H9 (cell line): ENCODE data around the gene ACVR1. TPM values are rescaled to one million over a fixed set of nuclear protein-coding genes. Genes with fewer than 3 reads are reported as not detected.

Source experiments
- DNase-seq: peaks from one replicate; pipeline ENCODE4 v3.0.0-alpha.2; 2017
- H2AFZ ChIP-seq: one replicate; pipeline ENCODE4 v1.6.1; 2013; ENCODE audit warnings: mild to moderate bottlenecking, low read length, control low read depth, moderate library complexity
- H2AK5ac ChIP-seq: 2 replicates; pipeline ENCODE4 v1.6.1; 2013; ENCODE audit warnings: low read length, control low read depth, mixed read lengths; ENCODE audit not compliant: insufficient read length
- H2BK120ac ChIP-seq: one replicate; pipeline ENCODE4 v1.6.1; 2013; ENCODE audit warnings: low read depth, mild to moderate bottlenecking, low read length, control low read depth, inconsistent platforms; ENCODE audit not compliant: poor library complexity, severe bottlenecking
- H2BK12ac ChIP-seq: 2 replicates; pipeline ENCODE4 v1.6.1; 2013; ENCODE audit warnings: low read length, control low read depth, mixed read lengths, low read depth; ENCODE audit not compliant: insufficient read length
- H2BK15ac ChIP-seq: 2 replicates; pipeline ENCODE4 v1.6.1; 2013; ENCODE audit warnings: low read depth, low read length, control low read depth
- H2BK20ac ChIP-seq: one replicate; pipeline ENCODE4 v1.6.1; 2013; ENCODE audit warnings: low read depth, mild to moderate bottlenecking, low read length, control low read depth, inconsistent platforms; ENCODE audit not compliant: poor library complexity, severe bottlenecking
- H2BK5ac ChIP-seq: 2 replicates; pipeline ENCODE4 v1.6.1; 2013; ENCODE audit warnings: low read length, control low read depth, mixed read lengths; ENCODE audit not compliant: insufficient read length
- H3K14ac ChIP-seq: 2 replicates; pipeline ENCODE4 v1.6.1; 2013; ENCODE audit warnings: low read length, control low read depth; ENCODE audit not compliant: insufficient read depth
- H3K18ac ChIP-seq: 2 replicates; pipeline ENCODE4 v1.6.1; 2013; ENCODE audit warnings: low read depth, mild to moderate bottlenecking, mixed read lengths, low read length, control low read depth; ENCODE audit not compliant: insufficient read length
- H3K23ac ChIP-seq: 2 replicates; pipeline ENCODE4 v1.6.1; 2013; ENCODE audit warnings: low read length, control low read depth, mixed read lengths, low read depth; ENCODE audit not compliant: insufficient read length
- H3K23me2 ChIP-seq: 2 replicates; pipeline ENCODE4 v1.6.1; 2013; ENCODE audit warnings: low read depth, mild to moderate bottlenecking, mixed read lengths, low read length, control low read depth; ENCODE audit not compliant: insufficient read length, poor library complexity, severe bottlenecking
- H3K27ac ChIP-seq: 2 replicates; pipeline ENCODE4 v1.5.1; 2013; ENCODE audit warnings: low read length, control low read depth, mixed read lengths, low read depth; ENCODE audit not compliant: insufficient read length
- H3K27me3 ChIP-seq: 2 replicates; pipeline ENCODE4 v1.6.1; 2013; ENCODE audit warnings: low read length, control low read depth, inconsistent platforms; ENCODE audit not compliant: insufficient read depth
- H3K4ac ChIP-seq: 2 replicates; pipeline ENCODE4 v1.6.1; 2013; ENCODE audit warnings: low read depth, mild to moderate bottlenecking, control low read depth, inconsistent platforms, low read length, moderate library complexity
- H3K4me1 ChIP-seq: 2 replicates; pipeline ENCODE4 v1.6.1; 2013; ENCODE audit warnings: low read length, control low read depth, inconsistent platforms; ENCODE audit not compliant: insufficient read depth
- H3K4me2 ChIP-seq: 2 replicates; pipeline ENCODE4 v1.6.1; 2013; ENCODE audit warnings: low read length, control low read depth, mixed read lengths; ENCODE audit not compliant: insufficient read length, insufficient read depth
- H3K56ac ChIP-seq: 2 replicates; pipeline ENCODE4 v1.6.1; 2013; ENCODE audit warnings: low read depth, mild to moderate bottlenecking, mixed read lengths, low read length, control low read depth; ENCODE audit not compliant: insufficient read length
- H3K79me1 ChIP-seq: 2 replicates; pipeline ENCODE4 v1.6.1; 2013; ENCODE audit warnings: low read depth, mild to moderate bottlenecking, moderate library complexity, low read length, control low read depth, inconsistent platforms; ENCODE audit not compliant: insufficient read depth, poor library complexity, severe bottlenecking
- H3K79me2 ChIP-seq: 2 replicates; pipeline ENCODE4 v1.6.1; 2013; ENCODE audit warnings: low read length, control low read depth, inconsistent platforms; ENCODE audit not compliant: insufficient read depth
- H3K9ac ChIP-seq: 2 replicates; pipeline ENCODE4 v1.6.1; 2013; ENCODE audit warnings: low read length, control low read depth, mixed read lengths; ENCODE audit not compliant: insufficient read length; ENCODE audit errors: extremely low read depth
- H3K9me3 ChIP-seq: one replicate; pipeline ENCODE4 v1.6.1; 2013; ENCODE audit warnings: low read depth, low read length, inconsistent platforms; ENCODE audit not compliant: control insufficient read depth
- H3T11ph ChIP-seq: one replicate; pipeline ENCODE4 v1.6.1; 2013; ENCODE audit warnings: mild to moderate bottlenecking, low read length, control low read depth, inconsistent platforms
- H4K20me1 ChIP-seq: one replicate; pipeline ENCODE4 v1.6.1; 2013; ENCODE audit not compliant: control insufficient read depth, insufficient read length, insufficient read depth
- H4K5ac ChIP-seq: 2 replicates; pipeline ENCODE4 v1.6.1; 2013; ENCODE audit warnings: low read depth, mild to moderate bottlenecking, mixed read lengths, low read length, control low read depth; ENCODE audit not compliant: insufficient read length
- H4K8ac ChIP-seq: replicated peaks from 2 replicates; pipeline ENCODE4 v1.6.1; 2013; ENCODE audit warnings: low read length, control low read depth, mixed read lengths, low read depth; ENCODE audit not compliant: insufficient read length
- H4K91ac ChIP-seq: 2 replicates; pipeline ENCODE4 v1.6.1; 2013; ENCODE audit warnings: low read depth, mild to moderate bottlenecking, moderate library complexity, mixed read lengths, low read length, control low read depth; ENCODE audit not compliant: insufficient read length
- H3K27ac Mint-ChIP-seq, 3 experiments: 2 replicates in 2 of 3; 3 replicates in 1 of 3; pipeline ENCODE4 v1.8.0; 2020 to 2021; ENCODE audit warnings: mixed read lengths in 3 of 3, mild to moderate bottlenecking in 1 of 3, moderate library complexity in 1 of 3
- H3K27me3 Mint-ChIP-seq: 2 replicates; pipeline ENCODE4 v1.8.0; 2021; ENCODE audit warnings: low read depth, mild to moderate bottlenecking, moderate library complexity, mixed read lengths
- H3K36me3 Mint-ChIP-seq, 3 experiments: 2 replicates in 2 of 3; 3 replicates in 1 of 3; pipeline ENCODE4 v1.8.0; 2020 to 2021; ENCODE audit warnings: low read depth in 3 of 3, mixed read lengths in 3 of 3; ENCODE audit not compliant: insufficient read depth in 1 of 3
- H3K4me1 Mint-ChIP-seq, 2 experiments: 2 replicates each; pipeline ENCODE4 v1.8.0; 2020; ENCODE audit warnings: mixed read lengths in 2 of 2
- H3K4me3 Mint-ChIP-seq, 2 experiments: 2 replicates in 1 of 2; 3 replicates in 1 of 2; pipeline ENCODE4 v1.8.0; 2020 to 2021; ENCODE audit warnings: mild to moderate bottlenecking in 2 of 2, mixed read lengths in 2 of 2, moderate library complexity in 1 of 2
- H3K9me3 Mint-ChIP-seq, 2 experiments: 2 replicates in 1 of 2; 3 replicates in 1 of 2; pipeline ENCODE4 v1.8.0; 2020; ENCODE audit warnings: mild to moderate bottlenecking in 2 of 2, mixed read lengths in 2 of 2, moderate library complexity in 1 of 2
- CTCF ChIP-seq: fragments of 200-600 bp; sonication (generic); conservative IDR thresholded peaks from 3 replicates; pipeline ENCODE4 v1.8.0; 2021; ENCODE audit warnings: antibody characterized with exemption, mild to moderate bottlenecking
- WGBS: extraction: QIAGEN DNeasy Blood & Tissue Kit; methylation state at CpG from one replicate; pipeline ENCODE4 v1.1.7; 2013; ENCODE audit warnings: missing lambda C conversion rate, low lambda C conversion rate, mixed read lengths; ENCODE audit not compliant: insufficient read length; ENCODE audit errors: extremely low coverage; 5-methylcytosine and 5-hydroxymethylcytosine counted together
- total RNA-seq: library from RNA; stranded (reverse); gene quantifications from 2 replicates; pipeline ENCODE4 v1.2.1, GENCODE V29; 2021

ACVR1 gene
- total RNA-seq, 1 experiment from 2014 or later: 21.2 TPM

GRCh38 chr2:157843935-157844334 lies 32.2 kb downstream of the ACVR1 start:
- Histone ChIP-seq H3K23me2 (no peaks in the 10 kb centered on the region), H2AFZ (no peak overlapping the region), H3K23ac (no peak overlapping the region), H3K18ac (no peak overlapping the region), H2BK12ac (no peak overlapping the region), H4K91ac (no peak overlapping the region), H2AK5ac (no peak overlapping the region), H3K56ac (no peak overlapping the region), H3K14ac (no peak overlapping the region), H3T11ph (no peak overlapping the region), H4K5ac (no peak overlapping the region), H4K20me1 (no peaks in the 10 kb centered on the region), H2BK120ac (no peak overlapping the region), H3K4me1 (peaks cover 16% of the 10 kb centered on the region; the same call in 1 of the 2 replicates), H4K8ac (no peak overlapping the region), H2BK20ac (no peak overlapping the region), H3K79me2 (no peaks in the 10 kb centered on the region), H3K9me3 (no peaks in the 10 kb centered on the region), H3K27me3 (no peaks in the 10 kb centered on the region), H3K4me2 (no peak overlapping the region), H3K9ac (no peak overlapping the region), H3K79me1 (no peaks in the 10 kb centered on the region), H3K4ac (no peak overlapping the region), H3K27ac (no peak overlapping the region), H2BK15ac (no peak overlapping the region), H2BK5ac (no peak overlapping the region)
- no peak overlapping the region for H3K4me3 Mint-ChIP-seq
- H3K4me1 Mint-ChIP-seq: peaks cover 45 to 58% of the 10 kb centered on the region in 2 experiments
- peak overlapping the region in 1 of 3 experiments; percentile 77; a peak in 2 of 7 replicates for H3K27ac Mint-ChIP-seq
- no peaks in the 10 kb centered on the region for H3K27me3 Mint-ChIP-seq
- TF ChIP-seq CTCF: no peak
- peaks cover 0 to 3% (median 0%) of the 10 kb centered on the region in 3 experiments; a peak in 1 of 7 replicates for H3K36me3 Mint-ChIP-seq
- WGBS: no CpG with 5 or more reads among the region's 4 CpGs
- no peaks in the 10 kb centered on the region for H3K9me3 Mint-ChIP-seq
- DNase-seq: no peak
